Activated gamma-delta T cell treated with Interleukin-2 at 50 U/mL for 16 hours (primary cell): ENCODE results near the gene CCNYL1.
A peak's percentile ranks its signal among the peaks of the same experiment; 100 is the strongest.

Source experiments
- DNase-seq: peaks from one replicate; pipeline ENCODE4 v3.0.0-alpha.2; 2020

The CCNYL1 gene

GRCh38 chr2:207767461-207768167, 56.2 kb downstream of the CCNYL1 start:
- no peak for DNase-seq

GRCh38 chr2:207768168-207768865, 56.9 kb downstream of the CCNYL1 start:
- DNase-seq: peak; percentile 17

- peak; percentile 17 for DNase-seq
These were observed 57.6 kb downstream of the CCNYL1 start for GRCh38 chr2:207768866-207769596.

- DNase-seq: no peak
These were observed 59.4 kb downstream of the CCNYL1 start for GRCh38 chr2:207770602-207771404.

- no peak for DNase-seq
These were observed 60.0 kb downstream of the CCNYL1 start for GRCh38 chr2:207771421-207771820.

GRCh38 chr2:207772081-207772843, 60.8 kb downstream of the CCNYL1 start:
- DNase-seq: no peak

GRCh38 chr2:207772844-207773205, 61.4 kb downstream of the CCNYL1 start:
- no peak for DNase-seq

GRCh38 chr2:207775473-207775872, 64.0 kb downstream of the CCNYL1 start:
- no peak for DNase-seq

GRCh38 chr2:207777124-207777523, 65.7 kb downstream of the CCNYL1 start:
- DNase-seq: no peak

- no peak for DNase-seq
These were observed 67.0 kb downstream of the CCNYL1 start for GRCh38 chr2:207778298-207778882.

- no peak for DNase-seq
These were observed 68.1 kb downstream of the CCNYL1 start for GRCh38 chr2:207779523-207779922.

GRCh38 chr2:207782238-207783030, 71.0 kb downstream of the CCNYL1 start:
- DNase-seq: no peak

GRCh38 chr2:207783514-207783913, 72.1 kb downstream of the CCNYL1 start:
- no peak for DNase-seq

GRCh38 chr2:207784898-207785297, 73.5 kb downstream of the CCNYL1 start:
- no peak for DNase-seq

- DNase-seq: no peak
These were observed 75.6 kb downstream of the CCNYL1 start for GRCh38 chr2:207787017-207787416.

GRCh38 chr2:207787800-207788199, 76.4 kb downstream of the CCNYL1 start:
- no peak for DNase-seq

GRCh38 chr2:207790898-207791297, 79.5 kb downstream of the CCNYL1 start:
- DNase-seq: no peak

GRCh38 chr2:207791579-207792243, 80.3 kb downstream of the CCNYL1 start:
- no peak for DNase-seq

GRCh38 chr2:207792244-207792785, 80.9 kb downstream of the CCNYL1 start:
- DNase-seq: no peak
